ENCODE data around the gene MSL3B.
A peak's percentile ranks its signal among the peaks of the same experiment; 100 is the strongest.
"Not testable (repeated sequence)": the region's sequence is repeated elsewhere in the genome, so short reads cannot be mapped to it uniquely, and the experiment has no call there.

MSL3B gene

DNA sequence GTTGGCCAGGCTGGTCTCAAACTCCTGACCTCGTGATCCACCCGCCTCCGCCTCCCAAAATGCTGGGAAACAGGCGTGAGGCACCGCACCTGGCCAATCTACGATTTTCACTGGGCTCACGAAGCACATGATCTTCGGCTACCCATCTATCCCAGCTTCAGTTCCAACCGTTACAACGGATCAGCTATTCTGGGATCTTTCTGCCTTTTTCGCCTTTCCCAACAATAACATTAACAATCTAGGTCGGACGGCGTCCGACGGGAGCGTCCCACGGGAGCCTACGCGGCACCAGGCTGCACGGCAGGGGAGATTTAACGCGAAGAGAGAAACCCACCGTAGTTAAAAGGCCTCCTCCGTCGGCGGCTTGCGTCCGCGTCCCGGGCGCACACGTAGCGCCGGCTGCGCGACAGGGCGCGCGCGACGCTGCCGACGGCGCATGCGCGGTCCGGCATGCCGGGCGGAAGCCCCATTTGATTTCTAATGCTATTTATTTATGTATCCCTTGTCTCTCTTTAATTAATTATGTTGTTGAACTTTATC is at the start of gene MSL3B:
Gene MSL3B, minus strand, starts transcription at position 394 of the 540 bp plus-strand sequence.
- peak; percentile 22 to 67 for DNase-seq

DNA sequence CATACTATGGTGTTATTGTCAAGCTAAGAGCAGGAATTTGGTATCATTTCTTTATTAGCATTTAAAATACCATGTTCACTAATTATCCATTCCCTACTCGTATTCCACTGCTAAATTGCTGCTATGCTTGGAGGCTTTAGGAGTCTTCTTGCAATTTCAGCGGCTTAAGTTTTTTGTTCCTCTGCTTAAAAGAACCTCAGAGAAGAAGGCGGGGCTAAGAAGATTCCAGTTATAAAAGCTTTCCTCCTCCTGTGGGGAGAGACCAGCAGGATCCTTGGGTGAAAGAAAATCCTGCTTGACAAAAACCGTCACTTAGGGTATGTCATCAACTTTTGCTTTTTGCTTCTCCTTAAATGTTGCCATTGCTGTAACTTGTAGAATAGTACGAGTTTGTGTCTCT is 48.9 kb upstream of the MSL3B start, which contains the start of gene TRPM8:
Gene TRPM8, plus strand, starts transcription at position 258 of the 400 bp plus-strand sequence. CDS start 9,165 bp downstream, outside the sequence.
- DNase-seq: no peak

DNA sequence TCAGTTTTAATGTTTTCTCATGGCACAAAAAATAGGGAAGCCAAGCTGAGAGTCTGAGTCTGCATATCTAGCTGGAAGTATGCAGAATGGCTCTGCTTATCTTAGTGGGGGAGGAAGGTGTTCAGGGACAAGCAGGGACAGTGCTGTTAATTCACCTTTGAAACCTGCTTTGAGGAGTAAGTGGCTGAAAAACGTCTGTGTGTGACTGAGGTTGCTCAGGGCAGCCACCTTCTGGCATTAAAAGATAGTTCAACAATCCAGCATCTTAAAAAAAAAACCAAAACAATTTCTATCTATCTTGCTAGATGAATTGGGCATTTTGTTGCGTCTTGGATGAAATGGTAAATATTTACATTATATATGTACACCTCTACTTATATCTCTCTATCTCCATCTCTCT is 46.9 kb upstream of the MSL3B start:
- DNase-seq: peak in 1 of 2 experiments; percentile 28

DNA sequence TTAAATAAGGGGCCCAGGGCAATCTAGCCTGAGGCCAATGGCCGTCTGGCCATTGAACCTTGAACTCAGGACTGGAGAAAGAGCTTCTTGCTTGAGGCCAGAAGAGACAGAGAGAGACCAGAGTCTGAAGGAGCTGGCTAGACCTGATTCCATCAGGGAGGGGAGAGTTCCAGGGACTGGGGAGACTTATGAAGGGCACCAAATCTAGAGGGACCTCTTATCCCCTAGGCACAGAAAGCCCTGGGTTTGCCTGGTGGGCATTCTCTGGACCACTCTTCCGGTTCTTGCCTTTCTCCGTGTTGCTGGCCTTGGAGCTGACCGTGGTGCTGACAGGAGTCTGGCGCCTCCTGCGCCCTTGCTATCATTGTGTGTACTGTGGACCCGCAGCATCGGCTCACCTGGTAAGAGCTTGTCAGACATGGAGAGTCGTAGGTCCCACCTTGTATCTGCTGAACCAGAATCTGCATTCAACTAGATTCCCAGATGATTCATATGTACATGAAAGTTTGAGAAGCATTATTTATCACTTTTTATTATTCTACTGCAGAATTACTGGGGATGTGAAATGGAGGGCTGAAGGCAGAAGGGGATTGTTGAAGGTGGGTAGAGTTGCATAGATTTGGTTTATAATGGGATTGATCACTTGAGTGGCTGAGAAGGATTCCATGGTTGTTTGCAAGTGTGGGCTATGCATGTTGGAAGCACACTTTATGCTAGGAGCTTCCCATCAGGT is 44.7 kb upstream of the MSL3B start:
- DNase-seq: no peak

DNA sequence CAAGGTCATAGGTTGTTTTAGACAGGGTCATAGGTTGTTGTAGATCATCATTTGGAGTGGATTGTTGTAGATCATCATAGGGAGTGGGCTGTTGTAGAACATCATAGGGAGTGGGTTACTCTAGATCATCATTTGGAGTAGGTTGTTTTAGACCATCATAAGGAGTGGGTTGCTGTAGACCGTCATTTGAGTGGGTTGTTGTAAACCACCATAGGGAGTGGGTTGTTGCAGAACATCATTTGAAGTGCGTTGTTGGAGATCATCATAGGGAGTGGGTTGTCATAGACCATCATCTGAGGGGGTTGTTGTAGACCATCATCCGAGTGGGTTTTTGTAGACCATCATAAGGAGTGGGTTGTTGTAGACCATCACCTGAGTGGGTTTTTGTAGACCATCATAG is 39.4 kb upstream of the MSL3B start:
- no peak for DNase-seq

DNA sequence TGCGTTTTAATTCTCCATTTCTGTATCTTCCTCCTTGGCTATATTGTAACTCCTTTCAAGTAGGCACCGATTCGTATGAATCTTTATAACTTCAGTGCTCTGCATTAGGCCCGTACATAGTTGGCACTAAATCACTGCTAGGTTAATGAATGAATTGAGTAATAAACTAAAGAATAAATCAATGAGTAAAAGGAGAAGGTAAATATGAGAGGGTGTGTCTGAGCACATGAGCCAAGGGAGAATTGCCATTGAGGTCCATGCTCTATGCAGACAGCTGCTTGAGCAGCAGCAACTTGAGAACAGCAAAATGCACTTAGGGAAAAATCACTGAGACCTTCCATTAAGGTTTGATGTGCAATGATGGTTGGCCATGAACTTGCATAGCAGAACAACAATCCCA is 37.8 kb upstream of the MSL3B start:
- no peak for DNase-seq

DNA sequence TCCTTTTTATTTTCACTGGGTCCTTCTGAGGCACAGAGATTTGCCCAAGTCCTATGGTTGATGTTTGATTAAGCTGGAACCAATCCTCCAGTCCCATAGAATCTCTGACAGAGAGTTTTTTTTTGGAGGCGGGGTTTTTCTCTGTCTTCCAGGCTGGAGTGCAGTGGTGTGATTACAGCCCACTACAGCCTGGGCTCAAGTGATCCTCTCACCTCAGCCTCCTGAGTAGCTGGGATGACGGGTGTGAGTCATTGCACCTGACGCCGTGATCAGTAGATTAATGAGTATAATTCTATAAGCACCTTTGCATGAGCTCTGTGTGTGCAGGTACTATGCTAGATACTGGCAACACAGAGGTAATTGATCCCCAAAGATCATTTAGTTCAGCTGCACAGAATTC is 33.7 kb upstream of the MSL3B start:
- DNase-seq: no peak

DNA sequence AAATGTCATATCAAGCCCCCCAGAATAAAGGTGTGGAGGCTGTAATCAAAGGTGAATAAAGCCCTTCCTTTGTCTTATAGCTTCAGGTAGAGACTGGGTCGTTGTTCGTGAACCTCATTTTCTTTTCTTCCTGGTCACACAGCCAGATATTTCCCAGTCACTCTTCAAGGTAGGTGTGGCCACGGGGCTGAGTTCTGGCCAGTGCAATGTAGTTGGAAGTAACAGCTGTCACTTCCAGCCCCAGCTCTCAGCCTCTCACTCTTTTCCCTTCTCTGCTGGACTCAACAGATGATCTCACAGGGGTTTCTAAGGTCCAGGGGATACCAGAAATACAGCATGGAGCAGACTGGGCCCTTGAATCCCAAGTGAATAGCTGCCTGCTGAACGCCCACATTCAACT is 33.2 kb upstream of the MSL3B start:
- DNase-seq: peak in 1 of 2 experiments; percentile 5

DNA sequence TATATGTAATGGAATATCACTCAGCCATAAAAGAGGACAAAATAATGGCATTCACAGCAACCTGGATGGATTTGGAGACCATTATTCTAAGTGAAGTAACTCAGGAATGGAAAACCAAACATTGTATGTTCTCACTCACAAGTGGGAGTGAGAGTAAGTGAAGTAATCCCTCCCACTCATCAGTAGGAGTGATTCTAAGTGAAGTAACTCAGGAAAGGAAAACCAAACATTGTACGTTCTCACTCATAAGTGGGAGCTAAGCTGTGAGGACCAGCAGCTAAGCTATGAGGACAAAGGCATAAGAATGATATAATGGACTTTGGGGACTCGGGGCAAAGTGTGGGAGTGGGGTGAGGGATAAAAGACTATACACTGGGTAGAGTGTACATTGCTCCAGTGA is 28.1 kb upstream of the MSL3B start:
- DNase-seq: not testable (repeated sequence)

DNA sequence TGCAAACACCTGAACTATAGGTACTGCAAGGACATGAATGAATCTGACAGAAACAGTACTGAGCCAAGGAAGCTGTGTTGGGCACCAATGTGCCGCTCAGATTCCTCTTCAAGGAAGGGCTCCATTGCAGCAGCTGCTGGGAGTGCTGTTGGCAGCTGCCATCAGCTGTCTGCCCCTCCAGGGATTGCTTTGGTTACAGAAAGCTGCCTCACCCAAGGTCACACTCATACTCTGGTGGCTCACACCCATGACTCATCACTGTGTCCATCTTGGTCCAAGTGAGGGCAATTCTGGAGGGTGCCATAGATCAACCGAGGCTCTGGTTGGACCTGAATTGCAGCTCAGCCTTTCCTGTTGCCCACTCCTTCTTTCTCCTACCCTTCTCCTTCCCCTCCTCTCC is 24.6 kb upstream of the MSL3B start:
- DNase-seq: no peak

DNA sequence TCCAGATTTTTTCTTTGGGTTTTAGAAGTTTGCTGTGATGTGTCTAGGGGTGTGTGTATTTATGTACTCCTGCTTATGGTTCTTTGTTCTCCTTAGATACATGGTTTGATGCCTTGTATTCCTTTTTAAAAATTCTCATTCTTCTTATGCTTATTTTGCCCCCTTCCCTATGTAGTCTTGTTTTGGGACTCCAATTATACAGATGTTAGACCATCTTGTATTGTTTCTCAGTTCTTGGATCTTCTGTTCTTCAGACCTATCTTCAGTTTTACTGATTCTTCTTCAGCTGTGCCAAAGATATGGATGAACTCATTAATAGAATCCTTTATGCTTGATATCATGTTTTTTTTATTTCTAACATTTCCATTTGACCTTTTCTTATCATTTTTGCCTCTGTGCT is 14.2 kb upstream of the MSL3B start:
- no peak for DNase-seq

DNA sequence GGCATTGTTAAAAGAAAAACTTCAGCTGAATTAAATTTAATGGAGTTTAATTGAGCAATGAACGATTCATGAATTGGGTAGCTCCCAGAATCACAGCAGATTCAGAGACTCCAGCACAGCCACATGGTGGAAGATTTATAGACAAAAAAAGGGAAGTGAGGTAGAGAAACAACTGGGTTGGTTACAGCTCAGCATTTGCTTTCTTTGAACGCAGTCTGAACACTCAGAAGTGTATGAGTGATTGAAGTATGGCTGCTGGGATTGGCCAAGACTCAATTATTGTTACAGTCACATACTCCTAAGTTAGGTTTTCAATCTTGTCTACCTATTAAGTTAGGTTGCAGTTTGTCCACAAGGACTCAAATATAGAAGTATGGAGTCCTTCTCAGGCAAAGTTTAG is 3.9 kb upstream of the MSL3B start:
- not testable (repeated sequence) for DNase-seq

DNA sequence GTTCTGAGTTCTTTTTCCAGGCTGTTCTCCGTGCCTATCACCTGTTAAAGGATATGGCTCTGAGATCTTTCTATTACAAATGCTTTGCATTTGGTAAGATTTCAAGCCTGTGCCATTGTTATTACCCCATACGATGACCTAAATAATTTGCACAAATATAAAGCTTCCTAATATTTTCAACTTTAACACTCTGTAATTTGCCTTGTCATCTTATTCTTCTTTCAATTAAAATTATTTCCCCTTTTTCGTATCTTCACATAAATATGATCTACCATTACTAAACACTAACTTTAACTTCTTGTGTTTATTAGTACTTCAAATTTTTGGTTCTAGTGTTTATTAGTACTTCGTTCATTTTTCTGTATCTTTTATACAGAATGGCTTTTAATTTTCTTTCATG is 3.2 kb upstream of the MSL3B start:
- DNase-seq: no peak

DNA sequence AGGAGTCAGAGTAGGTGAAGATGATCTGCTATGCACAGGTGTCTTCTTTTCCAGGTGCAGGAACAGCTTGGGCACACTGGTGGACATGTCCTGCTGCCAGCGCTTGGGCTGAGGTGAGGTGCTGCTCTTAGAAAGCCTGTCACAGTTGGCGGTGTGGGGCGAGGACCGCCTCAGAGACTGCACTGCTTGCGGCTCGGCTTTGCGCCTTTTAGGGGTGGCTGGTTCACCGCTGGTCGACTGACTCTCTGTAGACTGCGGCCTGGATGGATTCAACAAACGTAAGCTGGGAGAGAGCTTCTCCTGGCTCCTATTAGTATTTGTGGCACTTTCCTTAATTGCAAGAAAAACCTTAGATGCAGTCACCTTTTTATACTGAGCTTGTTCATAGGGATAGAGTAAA is 1.7 kb downstream of the MSL3B start:
- no peak for DNase-seq

DNA sequence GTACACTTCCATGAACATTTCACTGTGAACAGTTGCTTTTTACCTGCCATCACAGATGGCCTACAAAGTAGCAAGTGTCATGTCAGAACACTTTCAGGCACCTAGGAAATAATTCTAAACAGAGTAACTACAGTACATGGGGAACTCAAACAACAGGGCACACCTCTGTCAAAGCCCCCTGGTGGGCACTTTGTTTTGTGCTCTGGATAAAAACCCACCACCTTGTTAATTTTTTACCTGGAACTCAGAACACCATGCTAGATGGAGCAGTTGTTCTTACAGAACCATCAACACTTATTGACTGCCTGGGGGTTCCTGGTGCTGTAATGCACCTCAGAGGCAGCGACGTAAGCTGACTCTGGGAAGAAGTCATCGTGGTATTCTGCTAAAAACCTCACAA is 2.3 kb downstream of the MSL3B start:
- peak in 1 of 2 experiments; percentile 4 for DNase-seq

DNA sequence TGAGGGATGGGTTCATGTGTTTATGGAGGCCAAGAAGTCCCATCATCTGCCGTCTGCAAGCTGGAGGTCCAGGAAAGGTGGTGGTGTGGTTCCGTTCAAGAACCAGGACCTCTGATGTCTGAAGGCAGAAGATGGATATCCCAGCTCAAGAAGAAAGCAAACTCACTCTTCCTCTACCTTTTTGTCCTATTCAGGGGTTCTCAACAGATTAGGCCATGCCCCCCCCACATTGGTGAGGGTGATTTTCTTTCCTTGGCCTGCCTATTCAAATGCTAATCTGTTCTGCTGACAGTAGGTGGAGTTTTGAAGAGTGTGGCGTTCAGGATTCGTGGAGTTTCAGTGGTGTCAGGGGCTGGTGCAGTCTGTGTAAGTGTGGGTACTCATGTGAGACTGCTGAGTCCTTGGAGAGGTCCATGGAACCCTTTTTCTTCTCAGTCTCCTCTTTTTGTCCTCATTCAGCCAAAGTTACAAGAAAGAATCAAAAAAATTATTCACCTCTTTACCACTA is 5.9 kb downstream of the MSL3B start:
- DNase-seq: no peak

DNA sequence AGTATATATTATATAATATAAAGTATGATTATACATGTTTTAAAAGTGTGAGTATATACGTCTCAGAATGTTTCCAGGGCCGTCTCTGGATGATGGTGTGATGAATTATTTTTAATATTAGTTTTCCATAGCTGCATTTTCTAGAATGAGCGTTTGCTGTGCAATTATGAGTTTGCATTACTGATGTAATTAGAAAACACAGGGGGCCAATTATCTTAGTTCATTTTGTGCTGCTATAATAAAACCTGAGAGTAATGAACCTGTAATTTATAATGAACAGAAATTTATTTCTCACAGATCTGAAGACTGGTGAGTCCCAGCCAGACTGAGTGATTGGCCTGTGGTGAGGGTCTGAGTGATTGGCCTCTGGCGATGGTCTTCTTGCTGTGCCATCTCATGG is 9.9 kb downstream of the MSL3B start:
- DNase-seq: no peak

DNA sequence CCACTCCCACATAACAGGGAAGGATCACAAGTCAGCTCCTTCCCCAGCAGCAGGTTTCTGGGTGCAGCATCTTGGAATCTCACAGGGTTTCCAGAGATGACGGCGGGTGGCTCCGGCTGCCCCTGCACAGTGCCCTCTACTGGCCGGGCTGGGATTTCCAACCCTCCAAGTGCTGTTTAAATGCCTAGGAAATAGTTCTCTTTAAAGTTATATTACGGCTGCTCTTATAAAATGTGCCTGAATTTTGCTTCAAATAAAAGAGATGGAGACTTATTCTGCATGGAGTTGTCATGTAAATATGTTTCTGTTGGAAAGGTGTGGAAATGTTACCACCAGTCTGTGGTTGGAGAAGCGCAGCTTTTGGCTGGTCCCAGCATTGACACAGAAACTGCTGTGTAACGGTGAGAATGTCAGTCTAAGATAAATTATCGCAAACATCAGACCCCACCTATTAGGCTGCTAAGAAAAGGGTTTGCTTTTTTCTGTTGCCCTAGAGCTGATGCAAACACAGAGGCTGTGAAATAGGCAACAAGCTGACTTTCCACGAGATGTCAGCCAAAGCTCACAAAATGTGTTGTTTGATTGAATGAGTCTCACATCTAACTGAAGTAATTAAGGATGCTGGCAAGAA is 10.6 kb downstream of the MSL3B start:
- DNase-seq: no peak

DNA sequence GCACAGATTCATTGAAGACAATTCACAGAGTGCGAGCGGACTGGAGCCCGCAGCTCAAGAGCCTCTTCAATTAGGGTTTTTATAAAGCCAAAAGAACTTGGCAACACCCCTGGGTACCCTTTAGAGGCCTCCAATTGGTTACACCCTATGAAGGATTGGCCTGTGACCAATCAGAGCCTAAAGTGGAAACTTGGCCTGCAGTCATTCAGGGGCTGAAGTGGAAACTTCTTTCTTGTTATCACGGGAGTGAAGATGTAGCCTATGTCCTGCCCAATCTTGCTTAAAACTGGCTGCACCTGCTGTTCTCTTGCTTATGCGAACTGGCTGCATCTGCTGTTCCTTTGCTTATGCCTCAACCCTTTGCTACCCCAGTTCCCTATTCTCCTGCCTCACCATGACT is 12.0 kb downstream of the MSL3B start:
- DNase-seq: no peak

DNA sequence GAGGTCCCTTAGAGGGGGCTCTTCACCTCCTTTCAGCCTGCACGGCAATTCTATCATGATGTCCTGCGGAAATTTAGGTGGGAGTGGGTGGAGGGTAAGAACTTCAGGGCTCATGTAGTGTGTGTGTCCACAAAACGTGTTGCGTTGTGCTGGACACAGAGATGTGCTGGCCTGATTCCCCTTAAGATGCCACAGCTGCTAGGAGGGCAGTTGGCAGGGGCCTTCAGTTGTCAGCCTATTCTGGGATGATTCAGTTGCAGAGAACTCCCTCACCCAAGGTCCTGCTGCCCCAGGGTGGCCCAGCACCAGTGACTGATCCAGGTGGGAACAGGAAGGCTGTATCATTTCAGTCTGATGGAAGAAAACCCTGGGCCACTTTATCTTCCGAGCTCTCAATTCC is 12.8 kb downstream of the MSL3B start:
- DNase-seq: no peak

DNA sequence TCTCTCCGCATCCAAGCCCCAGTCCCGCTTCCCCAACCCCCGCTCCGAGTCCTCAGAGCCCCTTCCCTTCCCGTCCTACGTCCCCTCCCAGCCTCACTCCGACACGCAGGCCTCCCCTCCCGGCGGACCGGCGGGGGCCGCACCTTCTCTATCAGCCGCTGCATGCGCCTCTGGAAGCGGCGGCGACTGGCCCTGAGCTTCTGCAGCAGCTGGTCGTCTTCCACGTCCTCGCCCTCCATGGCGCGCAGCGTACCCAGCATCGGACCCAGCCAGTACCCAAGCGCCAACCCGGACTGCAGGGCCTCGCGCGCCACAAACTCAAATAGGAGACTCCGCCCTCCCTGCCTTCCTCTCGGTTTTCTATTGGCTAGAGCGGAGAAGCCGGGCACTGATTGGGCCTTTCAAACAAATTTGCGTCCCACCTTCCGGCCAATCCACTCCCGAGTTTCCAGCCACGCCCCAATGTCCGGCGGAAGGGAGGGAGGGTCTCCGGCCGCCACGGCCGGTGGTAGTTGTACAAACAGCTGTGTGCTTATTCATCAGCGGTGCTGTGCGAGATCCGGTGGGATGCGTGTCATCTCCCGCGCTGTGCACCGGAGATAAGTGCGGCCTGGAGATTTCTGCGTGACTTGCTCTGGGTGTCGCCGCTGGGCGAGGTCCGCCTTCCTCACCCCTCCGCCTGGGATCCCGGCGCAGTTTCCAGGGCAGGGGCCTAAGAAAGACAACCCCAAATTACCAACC is 13.8 kb downstream of the MSL3B start, which contains the start of gene HJURP:
Gene HJURP, minus strand, starts transcription at position 295 of the 741 bp plus-strand sequence. Its CDS starts 35 bp downstream, at position 260.
- DNase-seq: peak; percentile 93 to 94

DNA sequence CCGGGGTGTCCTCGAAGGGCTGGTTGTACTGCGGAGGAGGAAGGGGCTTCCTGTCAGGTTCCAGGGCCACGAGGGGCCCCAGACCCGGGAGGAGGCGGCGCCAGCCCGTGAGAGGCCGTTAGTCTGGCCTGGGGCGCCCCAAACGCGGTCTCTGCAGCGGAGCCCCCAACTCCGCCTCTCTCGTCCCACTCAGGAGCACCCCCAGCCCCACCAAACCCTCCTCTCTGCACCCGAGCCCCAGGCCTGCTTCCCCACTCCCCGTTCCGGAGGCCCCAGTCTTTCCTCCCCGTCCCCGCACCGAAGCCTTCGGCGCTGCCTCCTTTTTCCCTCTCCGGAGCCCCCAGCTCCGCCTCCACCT is 14.3 kb downstream of the MSL3B start:
- DNase-seq: no peak

DNA sequence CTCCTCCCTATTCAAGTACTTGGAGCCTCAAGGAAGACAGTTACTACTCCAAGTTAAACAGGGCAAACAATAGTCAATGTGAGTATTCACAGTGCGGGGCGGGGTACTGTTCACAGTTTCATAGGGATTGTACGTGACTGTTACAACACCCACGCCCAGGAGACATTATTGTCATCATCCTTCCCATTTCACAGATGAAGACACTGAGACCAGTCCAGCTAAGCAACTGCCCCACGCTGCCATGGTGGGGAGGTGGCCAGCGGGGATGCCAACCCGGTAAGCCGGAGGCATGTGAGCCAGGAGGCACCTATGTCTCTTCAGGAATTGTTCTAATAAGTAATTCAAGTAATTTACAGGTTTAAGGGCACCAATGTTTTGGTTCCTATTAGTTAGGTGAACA is 14.8 kb downstream of the MSL3B start:
- no peak for DNase-seq
